SK-N-SH (cell line): ENCODE results near the gene ADCYAP1R1. TPM values are rescaled to one million over a fixed set of nuclear protein-coding genes. Genes with fewer than 3 reads are reported as not detected.

Experiments used
- CTCF ChIA-PET: fragments of 300-600, 350-600 bp; formaldehyde crosslinking; extraction: SDS; loops from one replicate; lab custom pipeline; 2021; lab: Yijun Ruan, JAX
- POLR2A ChIA-PET: fragments of 350-600 bp; sonication (Branson Sonifier 250); formaldehyde crosslinking; extraction: SDS; loops from one replicate; lab custom pipeline; 2020; ENCODE audit warnings: antibody characterized with exemption, inconsistent platforms; lab: Yijun Ruan, JAX
- DNase-seq: peaks from one replicate; pipeline ENCODE4 v3.0.0; 2012
- H2AFZ ChIP-seq: fragments of 200-600 bp; sonication (generic); 2 replicates; pipeline ENCODE4 v1.8.1; 2016; ENCODE audit warnings: antibody characterized with exemption, mild to moderate bottlenecking, low read depth
- H3F3A ChIP-seq: fragments of 200-600 bp; sonication (generic); replicated peaks from 2 replicates; pipeline ENCODE3; 2016; ENCODE audit warnings: antibody characterized with exemption, mild to moderate bottlenecking; ENCODE audit not compliant: insufficient read depth
- H3K27ac ChIP-seq, 2 experiments: fragments of 200-500 bp in 1 of 2; fragments of 200-600 bp in 1 of 2; sonication (Bioruptor generic) in 1 of 2; sonication (generic), shearing (Covaris generic) in 1 of 2; 2 replicates each; pipeline versions ENCODE4 v1.5.1 to v1.6.1; 2014 to 2016; ENCODE audit warnings: low read depth in 2 of 2, inconsistent platforms in 1 of 2, low read length in 1 of 2, mild to moderate bottlenecking in 1 of 2, mixed read lengths in 1 of 2
- H3K27me3 ChIP-seq: fragments of 200-600 bp; sonication (generic), shearing (Covaris generic); 2 replicates; pipeline ENCODE4 v1.6.1; 2016; ENCODE audit warnings: mixed run types; ENCODE audit not compliant: insufficient read depth
- H3K36me3 ChIP-seq, 2 experiments: fragments of 200-500 bp in 1 of 2; fragments of 200-600 bp in 1 of 2; sonication (Bioruptor generic) in 1 of 2; sonication (generic) in 1 of 2; replicated peaks in 1 of 2; 2 replicates each; pipeline versions ENCODE3 to v1.5.1; 2014 to 2016; ENCODE audit warnings: low read length in 1 of 2, mild to moderate bottlenecking in 1 of 2; ENCODE audit not compliant: insufficient read depth in 2 of 2, control insufficient read depth in 1 of 2
- H3K4me1 ChIP-seq, 2 experiments: fragments of 200-500 bp in 1 of 2; fragments of 200-600 bp in 1 of 2; sonication (Bioruptor generic) in 1 of 2; sonication (generic), shearing (Covaris generic) in 1 of 2; 2 replicates each; pipeline versions ENCODE4 v1.5.1 to v1.6.1; 2014 to 2016; ENCODE audit warnings: low read depth in 1 of 2, low read length in 1 of 2, mixed run types in 1 of 2; ENCODE audit not compliant: insufficient read depth in 2 of 2, control insufficient read depth in 1 of 2
- H3K4me2 ChIP-seq: fragments of 200-600 bp; sonication (generic), shearing (Covaris generic); 2 replicates; pipeline ENCODE4 v1.6.1; 2017; ENCODE audit warnings: mixed run types
- H3K4me3 ChIP-seq, 2 experiments: fragments of 200-500 bp in 1 of 2; fragments of 200-600 bp in 1 of 2; sonication (Bioruptor generic) in 1 of 2; sonication (generic), shearing (Covaris generic) in 1 of 2; 2 replicates each; pipeline versions ENCODE4 v1.5.1 to v1.8.1; 2014 to 2016; ENCODE audit warnings: low read depth in 2 of 2, inconsistent platforms in 1 of 2, low read length in 1 of 2, mild to moderate bottlenecking in 1 of 2, mixed read lengths in 1 of 2, moderate library complexity in 1 of 2
- H3K79me2 ChIP-seq: fragments of 200-600 bp; sonication (generic); 2 replicates; pipeline ENCODE4 v1.8.1; 2017; ENCODE audit warnings: mild to moderate bottlenecking; ENCODE audit not compliant: insufficient read depth
- H3K9ac ChIP-seq: fragments of 200-600 bp; sonication (generic); 2 replicates; pipeline ENCODE4 v1.6.1; 2017; ENCODE audit warnings: mixed run types
- H3K9me2 ChIP-seq: fragments of 200-600 bp; sonication (generic); 2 replicates; pipeline ENCODE4 v1.6.1; 2017; ENCODE audit warnings: mixed run types
- H3K9me3 ChIP-seq: fragments of 200-600 bp; sonication (generic); 2 replicates; pipeline ENCODE4 v1.6.1; 2017; ENCODE audit warnings: mixed run types, mild to moderate bottlenecking, moderate library complexity
- H4K20me1 ChIP-seq: fragments of 200-600 bp; sonication (generic); 2 replicates; pipeline ENCODE4 v1.6.1; 2017; ENCODE audit warnings: mild to moderate bottlenecking, mixed run types; ENCODE audit not compliant: insufficient read depth
- CTCF ChIP-seq: fragments of 200-600 bp; sonication (generic); IDR thresholded peaks from 2 replicates; pipeline ENCODE4 v1.6.1; 2017; ENCODE audit warnings: antibody characterized with exemption, mild to moderate bottlenecking, moderate library complexity
- ELF1 ChIP-seq: IDR thresholded peaks from 2 replicates; pipeline ENCODE4 v1.4.0; 2012
- EP300 ChIP-seq, 2 experiments: IDR thresholded peaks; 2 replicates each; pipeline versions ENCODE4 v1.4.0 to v1.6.1; 2012; ENCODE audit warnings: borderline replicate concordance in 1 of 2, low read depth in 1 of 2, low read length in 1 of 2
- FOXJ3 ChIP-seq: sonication (generic); formaldehyde crosslinking; IDR thresholded peaks from 2 replicates; pipeline ENCODE4 v1.5.1; 2020; ENCODE audit warnings: mild to moderate bottlenecking, missing genetic modification reagents
- GABPA ChIP-seq: IDR thresholded peaks from 2 replicates; pipeline ENCODE4 v1.4.0; 2012; ENCODE audit warnings: low read depth, mild to moderate bottlenecking
- JUND ChIP-seq: IDR thresholded peaks from 2 replicates; pipeline ENCODE4 v1.4.0; 2012
- MAX ChIP-seq: IDR thresholded peaks from 2 replicates; pipeline ENCODE4 v1.4.0; 2012; ENCODE audit warnings: low read depth
- MEF2A ChIP-seq: IDR thresholded peaks from 2 replicates; pipeline ENCODE4 v1.4.0; 2012; ENCODE audit warnings: low read depth, borderline replicate concordance
- MXI1 ChIP-seq: IDR thresholded peaks from 2 replicates; pipeline ENCODE4 v1.6.1; 2012; ENCODE audit warnings: mild to moderate bottlenecking, low read depth, low read length, improper control_type of control experiment
- NFIC ChIP-seq: IDR thresholded peaks from 2 replicates; pipeline ENCODE4 v1.4.0; 2012; ENCODE audit warnings: borderline replicate concordance
- NRF1 ChIP-seq: IDR thresholded peaks from 2 replicates; pipeline ENCODE4 v1.6.1; 2012; ENCODE audit warnings: low read depth, mild to moderate bottlenecking, low read length
- PBX3 ChIP-seq: IDR thresholded peaks from 2 replicates; pipeline ENCODE4; 2012
- RAD21 ChIP-seq: IDR thresholded peaks from 2 replicates; pipeline ENCODE4 v1.6.1; 2012; ENCODE audit warnings: mild to moderate bottlenecking, low read length
- REST ChIP-seq: IDR thresholded peaks from 2 replicates; pipeline ENCODE4 v1.6.1; 2012; ENCODE audit warnings: mild to moderate bottlenecking, low read depth, low read length, moderate library complexity
- SMC3 ChIP-seq: IDR thresholded peaks from 2 replicates; pipeline ENCODE4 v1.6.1; 2012; ENCODE audit warnings: low read depth, low read length, improper control_type of control experiment
- TAF1 ChIP-seq: IDR thresholded peaks from 2 replicates; pipeline ENCODE4 v1.6.1; 2012; ENCODE audit warnings: low read depth, mild to moderate bottlenecking, low read length, moderate library complexity, borderline replicate concordance
- TCF12 ChIP-seq: IDR thresholded peaks from 2 replicates; pipeline ENCODE4 v1.4.0; 2012
- TEAD4 ChIP-seq: IDR thresholded peaks from 2 replicates; pipeline ENCODE4 v1.4.0; 2012; ENCODE audit warnings: mild to moderate bottlenecking, borderline replicate concordance; ENCODE audit not compliant: insufficient read depth
- USF1 ChIP-seq: IDR thresholded peaks from 2 replicates; pipeline ENCODE4 v1.4.0; 2012; ENCODE audit warnings: low read depth, borderline replicate concordance
- WGBS: methylation state at CpG from one replicate; pipeline ENCODE4 v1.1.6; 2017; ENCODE audit warnings: low lambda C conversion rate; 5-methylcytosine and 5-hydroxymethylcytosine counted together
- polyA plus RNA-seq, 3 experiments: library from polyadenylated mRNA; depleted of rRNA; stranded (reverse); fragments of >200 nt; gene quantifications; 2 replicates each; pipeline ENCODE4 v1.2.3, GENCODE V29; 2012

The ADCYAP1R1 gene
- polyA plus RNA-seq, 1 of the 3 experiments (the other 2 are of a cell fraction) = 0.08 TPM

- H3K9ac ChIP-seq = no peak overlapping the region
- no peak overlapping the region for H3K27ac ChIP-seq
- POLR2A ChIA-PET = no interaction called here
- H3K27me3 ChIP-seq = peaks cover 17% of the 10 kb centered on the region
- peaks cover 0 to 10% of the 10 kb centered on the region in 2 experiments; a peak in 2 of 4 replicates for H3K4me1 ChIP-seq
- H3K79me2 ChIP-seq = no peaks in the 10 kb centered on the region
- H3F3A ChIP-seq = no peaks in the 10 kb centered on the region
- H4K20me1 ChIP-seq = no peaks in the 10 kb centered on the region
- H3K36me3 ChIP-seq = no peaks in the 10 kb centered on the region
- 38% methylated on average over 3 of the region's 3 CpGs for WGBS
- no peaks in the 10 kb centered on the region for H3K9me3 ChIP-seq
- no peak overlapping the region for H3K4me2 ChIP-seq
- H2AFZ ChIP-seq = no peak overlapping the region
- TF ChIP-seq MXI1 (no peak), NRF1 (no peak), EP300 (IDR thresholded peaks at IDR 0.05; ENCODE audit: borderline replicate concordance in 1 of 2, low read depth in 1 of 2, low read length in 1 of 2) (no peak), TEAD4 (no peak), REST (no peak), TCF12 (no peak), PBX3 (no peak), CTCF (no peak), ELF1 (no peak)
- TF ChIP-seq, all 33 proteins: peak for 0
- H3K4me3 ChIP-seq = no peak overlapping the region
- CTCF ChIA-PET = interaction anchor here (0.6 to 1.1 kb wide), 3 partner anchors 44 to 100 kb away, joined by 3 read pairs; no protein-coding TSS in a partner anchor
- DNase-seq = no peak
- no peaks in the 10 kb centered on the region for H3K9me2 ChIP-seq
Measured at GRCh38 chr7:31022726-31023125, 29.4 kb upstream of the ADCYAP1R1 start.

DNA sequence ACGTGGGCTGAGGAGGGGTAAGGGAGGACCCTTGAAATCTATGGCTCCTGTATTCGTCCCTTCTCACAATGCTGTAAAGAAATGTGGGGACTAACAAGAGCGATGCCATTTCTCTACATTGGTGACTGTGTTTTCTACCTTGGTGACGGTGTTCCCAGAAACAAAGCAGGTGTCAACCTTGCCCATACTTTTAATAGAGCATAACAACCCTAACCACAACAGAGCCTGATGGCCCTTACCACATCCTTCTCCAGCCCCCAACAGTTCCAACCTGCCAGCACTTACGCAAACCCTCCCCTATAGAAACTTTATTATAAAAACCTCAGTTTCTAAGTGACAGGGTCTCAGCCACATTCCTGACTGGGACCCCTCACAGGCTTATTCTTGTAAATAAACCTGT is 28.2 kb upstream of the ADCYAP1R1 start:
- ChIA-PET POLR2A (no interaction called here), CTCF (no interaction called here)
- Histone ChIP-seq H3K9ac (no peak overlapping the region), H3K27me3 (peaks cover 17% of the 10 kb centered on the region), H3K79me2 (no peaks in the 10 kb centered on the region), H3K27ac (no peak overlapping the region), H3K36me3 (no peaks in the 10 kb centered on the region), H3K9me2 (no peaks in the 10 kb centered on the region), H3F3A (no peaks in the 10 kb centered on the region), H4K20me1 (no peaks in the 10 kb centered on the region), H2AFZ (no peak overlapping the region), H3K4me2 (no peak overlapping the region), H3K4me3 (no peak overlapping the region), H3K9me3 (no peaks in the 10 kb centered on the region), H3K4me1 (peaks cover 0 to 17% of the 10 kb centered on the region in 2 experiments; a peak in 2 of 4 replicates)
- DNase-seq = no peak
- 36% methylated on average over 5 of the region's 5 CpGs for WGBS
- TF ChIP-seq FOXJ3 = no peak
- TF ChIP-seq ELF1 = no peak
- no peak for TF ChIP-seq GABPA
- no peak for TF ChIP-seq TCF12
- no peak for TF ChIP-seq TAF1
- no peak for TF ChIP-seq MAX
- TF ChIP-seq MEF2A = no peak
- TF ChIP-seq CTCF = no peak
- TF ChIP-seq NFIC = no peak
- no peak for TF ChIP-seq RAD21
- no peak for TF ChIP-seq TEAD4
- no peak for TF ChIP-seq JUND
- no peak for TF ChIP-seq SMC3
- TF ChIP-seq USF1 = no peak
